Esophagus squamous epithelium (tissue), 4 donors: Measurements from ENCODE around the gene POU3F2.

Experiments
- CTCF ChIP-seq, 6 experiments: fragments of 450-650 bp in 4 of 6; fragments of 200-600 bp in 2 of 6; sonication (generic) in 2 of 6; IDR thresholded peaks; one replicate each; pipeline ENCODE4 v1.5.1; 2016 to 2019; ENCODE audit warnings: antibody characterized with exemption in 6 of 6, mild to moderate bottlenecking in 4 of 6, moderate library complexity in 4 of 6
- POLR2A ChIP-seq, 4 donors: fragments of 450-650 bp; IDR thresholded peaks; one replicate each; pipeline ENCODE4 v1.6.1; 2017; ENCODE audit warnings: antibody characterized with exemption in 4 of 4, mild to moderate bottlenecking in 4 of 4, moderate library complexity in 3 of 4

DNA sequence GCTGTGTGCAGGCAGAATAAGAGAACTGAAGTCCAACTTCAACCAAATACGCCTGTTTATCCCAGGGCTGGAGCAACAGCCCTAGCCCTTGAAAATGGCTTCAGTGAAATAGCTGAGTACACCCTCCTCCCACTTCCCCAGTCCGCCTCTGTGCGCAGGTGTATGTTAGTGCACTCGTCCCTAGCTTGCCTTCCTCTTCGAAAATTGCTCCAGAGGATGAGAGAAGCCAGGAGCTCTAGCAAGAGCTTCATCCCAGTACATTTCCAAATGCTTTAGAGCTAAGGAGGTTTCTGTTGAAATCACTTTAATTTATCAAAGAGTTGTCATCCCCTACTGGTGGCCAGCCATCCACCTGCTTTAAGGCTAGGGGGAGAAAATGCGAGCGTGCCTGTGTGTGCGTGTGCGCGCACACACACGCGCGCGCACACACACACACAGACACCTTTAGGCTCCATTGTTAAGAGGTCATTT is 5.4 kb upstream of the POU3F2 start:
- TF ChIP-seq CTCF (IDR thresholded peaks at IDR 0.05), result no peak
- TF ChIP-seq POLR2A (IDR thresholded peaks at IDR 0.05), result no peak
